HG02840 (cell line): ENCODE measurements around the gene ROR2.
"Not testable (repeated sequence)": the region's sequence is repeated elsewhere in the genome, so short reads cannot be mapped to it uniquely, and the experiment has no call there.

Experiments
- ATAC-seq: cut with Tn5 transposase; IDR thresholded peaks from one replicate; pipeline ENCODE4 v1.9.1; 2021; ENCODE audit warnings: mild to moderate bottlenecking, moderate library complexity, moderate number of reproducible peaks; ENCODE audit not compliant: unreplicated experiment, low FRiP score

The ROR2 gene

GRCh38 chr9:91557327-91557726 is 392.7 kb downstream of the ROR2 start:
- no peak for ATAC-seq

GRCh38 chr9:91555132-91555531 is 394.9 kb downstream of the ROR2 start:
- ATAC-seq = no peak

- no peak for ATAC-seq
These were observed 400.9 kb downstream of the ROR2 start for GRCh38 chr9:91549177-91549576.

GRCh38 chr9:91547081-91547480 is 402.9 kb downstream of the ROR2 start:
- ATAC-seq = no peak

GRCh38 chr9:91546574-91546973 is 403.5 kb downstream of the ROR2 start:
- ATAC-seq = no peak

GRCh38 chr9:91541734-91542133 is 408.3 kb downstream of the ROR2 start:
- no peak for ATAC-seq

GRCh38 chr9:91540506-91540905 is 409.5 kb downstream of the ROR2 start:
- ATAC-seq = not testable (repeated sequence)

GRCh38 chr9:91536211-91536691 is 413.8 kb downstream of the ROR2 start:
- ATAC-seq = no peak

GRCh38 chr9:91534374-91534773 is 415.7 kb downstream of the ROR2 start:
- ATAC-seq = no peak

- no peak for ATAC-seq
These were observed 416.6 kb downstream of the ROR2 start for GRCh38 chr9:91533382-91533781.

- no peak for ATAC-seq
These were observed 417.7 kb downstream of the ROR2 start for GRCh38 chr9:91532325-91532724.

- ATAC-seq = no peak
These were observed 419.2 kb downstream of the ROR2 start for GRCh38 chr9:91530829-91531228.

- no peak for ATAC-seq
These were observed 427.5 kb downstream of the ROR2 start for GRCh38 chr9:91522481-91522880.

GRCh38 chr9:91519520-91520277 is 430.3 kb downstream of the ROR2 start:
- no peak for ATAC-seq

GRCh38 chr9:91518462-91518861 is 431.6 kb downstream of the ROR2 start:
- no peak for ATAC-seq

GRCh38 chr9:91517801-91518200 is 432.2 kb downstream of the ROR2 start:
- ATAC-seq = no peak

GRCh38 chr9:91517332-91517731 is 432.7 kb downstream of the ROR2 start:
- not testable (repeated sequence) for ATAC-seq

GRCh38 chr9:91516777-91517176 is 433.3 kb downstream of the ROR2 start:
- ATAC-seq = no peak

GRCh38 chr9:91516081-91516480 is 433.9 kb downstream of the ROR2 start:
- ATAC-seq = no peak

- no peak for ATAC-seq
These were observed 434.8 kb downstream of the ROR2 start for GRCh38 chr9:91515074-91515687.
